Body of pancreas (tissue), 4 donors: ENCODE measurements around the gene SLC35E1. TPM values are rescaled to one million over a fixed set of nuclear protein-coding genes. Genes with fewer than 3 reads are reported as not detected.

ENCODE experiments used
- ATAC-seq: fragments of 150-250 bp; one replicate; pipeline ENCODE4 v1.9.1; 2016
- DNase-seq, 4 donors: peaks; one replicate each; pipeline ENCODE4 v3.0.0-alpha.2; 2019
- H3K27ac ChIP-seq, 4 donors: fragments of 200-600 bp; sonication (generic); 1 replicate in 3 of 4; 2 replicates in 1 of 4; pipeline versions ENCODE4 v1.5.1 to v1.6.1; 2016 to 2019; ENCODE audit warnings: mild to moderate bottlenecking in 1 of 4, mixed read lengths in 1 of 4, moderate library complexity in 1 of 4
- H3K27me3 ChIP-seq, 2 donors: fragments of 200-600 bp; sonication (generic); one replicate each; pipeline ENCODE4 v1.6.0; 2016; ENCODE audit warnings: mild to moderate bottlenecking in 1 of 2
- H3K36me3 ChIP-seq, 2 donors: fragments of 200-600 bp; sonication (generic); replicated peaks in 1 of 2; 2 replicates each; pipeline ENCODE4 v1.5.1; 2016; ENCODE audit warnings: low read depth in 2 of 2; ENCODE audit not compliant: insufficient read depth in 1 of 2
- H3K4me1 ChIP-seq: fragments of 200-600 bp; sonication (generic); one replicate; pipeline ENCODE4 v1.6.0; 2016
- H3K4me3 ChIP-seq, 2 donors: fragments of 200-600 bp; sonication (generic); 1 replicate in 1 of 2; 2 replicates in 1 of 2; pipeline ENCODE4 v1.5.1; 2016 to 2019
- H3K9me3 ChIP-seq, 3 donors: fragments of 200-600 bp; sonication (generic); 1 replicate in 2 of 3; 2 replicates in 1 of 3; pipeline ENCODE4 v1.5.1; 2016
- CTCF ChIP-seq, 7 experiments: fragments of 450-650 bp in 4 of 7; fragments of 200-600 bp in 3 of 7; sonication (generic) in 3 of 7; IDR thresholded peaks; one replicate each; pipeline ENCODE4 v1.5.1; 2016 to 2019; ENCODE audit warnings: antibody characterized with exemption in 7 of 7
- POLR2A ChIP-seq, 3 donors: fragments of 450-650 bp; IDR thresholded peaks; one replicate each; pipeline ENCODE4 v1.6.1; 2016; ENCODE audit warnings: antibody characterized with exemption in 3 of 3, mild to moderate bottlenecking in 2 of 3
- WGBS, 2 donors: methylation state at CpG; one replicate each; pipeline ENCODE4 v1.1.5; 2017; 5-methylcytosine and 5-hydroxymethylcytosine counted together
- intact Hi-C: fragments of 100-400 bp; cut with DNase I; formaldehyde crosslinking; loops from one replicate; pipeline ENCODE4 v1.15.1; 2023
- total RNA-seq, 2 donors: library from RNA; depleted of rRNA; stranded (reverse); fragments of >200 nt; gene quantifications; one replicate each; pipeline ENCODE4 v1.1.0, GENCODE V29; 2016

SLC35E1 gene
- total RNA-seq, 2 donors from 2014 or later = 27.0 to 66.3 TPM

DNA sequence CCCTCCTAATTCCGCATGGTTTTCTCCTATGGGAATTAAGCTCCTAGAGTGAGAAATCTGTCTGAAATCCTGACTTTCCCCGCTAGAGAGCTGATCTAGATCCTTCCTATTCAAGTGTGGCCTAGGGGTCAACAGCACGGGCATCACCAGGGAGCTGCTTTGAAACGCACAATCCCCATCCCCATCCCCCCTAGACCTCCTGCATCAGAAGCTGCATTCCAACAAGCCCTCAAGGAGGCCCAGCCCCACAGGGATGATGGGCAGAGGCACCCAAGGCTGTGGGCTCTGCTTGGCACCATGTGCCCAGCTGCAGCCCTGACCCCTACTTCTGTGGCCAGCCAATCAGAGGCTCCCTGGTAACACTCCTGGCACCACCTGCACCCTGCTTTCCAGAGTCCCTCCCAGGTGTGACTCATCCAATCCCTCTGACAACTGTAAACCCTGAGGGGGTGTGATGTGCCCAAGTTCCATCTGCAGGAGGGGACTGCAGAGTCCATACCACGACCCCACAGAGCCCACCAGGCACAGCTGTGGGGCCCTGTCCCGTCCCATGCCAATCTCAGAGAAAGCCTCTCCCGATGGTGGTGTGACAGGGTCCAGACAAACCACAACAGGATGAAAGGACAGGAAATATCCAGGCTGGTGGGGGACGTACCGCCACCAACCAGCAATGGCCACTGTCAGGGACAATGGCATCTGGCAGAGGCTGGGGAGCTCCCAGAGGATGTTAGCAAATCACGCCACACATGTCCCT, 19.8 kb upstream of the SLC35E1 start:
- TF ChIP-seq POLR2A (IDR thresholded peaks at IDR 0.05) (no peak), CTCF (IDR thresholded peaks at IDR 0.05) (no peak)
- no peak overlapping the region for H3K27ac ChIP-seq
- no peaks in the 10 kb centered on the region for H3K36me3 ChIP-seq
- no peak overlapping the region for H3K4me3 ChIP-seq
- ATAC-seq (no peak), DNase-seq (no peak)
- no peaks in the 10 kb centered on the region for H3K27me3 ChIP-seq
- WGBS, 2 donors = 69 to 82% methylated on average over 9 to 10 of the region's 10 CpGs
- intact Hi-C loops = no loop called here
- no peaks in the 10 kb centered on the region for H3K9me3 ChIP-seq
- H3K4me1 ChIP-seq = peaks cover 39% of the 10 kb centered on the region

- H3K4me1 ChIP-seq = peaks cover 46% of the 10 kb centered on the region
- intact Hi-C loops = no loop called here
- H3K27ac ChIP-seq = no peak overlapping the region
- no peaks in the 10 kb centered on the region for H3K27me3 ChIP-seq
- no peaks in the 10 kb centered on the region for H3K36me3 ChIP-seq
- TF ChIP-seq CTCF (IDR thresholded peaks at IDR 0.05) (no peak), POLR2A (IDR thresholded peaks at IDR 0.05) (no peak)
- no peak overlapping the region for H3K4me3 ChIP-seq
- no peaks in the 10 kb centered on the region for H3K9me3 ChIP-seq
- ATAC-seq (no peak), DNase-seq (no peak)
- WGBS, 2 donors = 85 to 89% methylated on average over 9 of the region's 9 CpGs
These were observed 18.9 kb upstream of the SLC35E1 start for GRCh38 chr19:16590876-16591802.

DNA sequence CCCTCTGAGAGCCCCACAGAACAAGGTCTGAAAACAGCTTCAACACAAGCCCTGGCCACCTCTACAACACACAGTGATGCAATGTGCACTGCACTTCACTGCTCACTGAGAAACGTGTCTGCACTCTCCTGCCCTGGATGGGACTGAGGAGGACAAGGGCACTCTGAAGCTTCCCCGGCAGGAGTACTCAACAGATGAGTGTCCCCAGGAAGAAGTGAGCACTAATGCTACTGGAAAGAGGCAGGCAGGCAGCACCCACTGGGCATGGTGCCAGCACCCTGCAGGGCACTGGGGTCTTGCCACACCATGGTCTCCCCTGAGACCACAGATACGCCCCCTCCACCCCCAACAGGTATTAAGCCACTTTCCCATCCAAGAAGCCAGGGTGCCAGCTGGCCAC, 17.7 kb upstream of the SLC35E1 start:
- H3K4me3 ChIP-seq = no peak overlapping the region
- no peaks in the 10 kb centered on the region for H3K36me3 ChIP-seq
- intact Hi-C loops = no loop called here
- no peak overlapping the region for H3K27ac ChIP-seq
- no peak for DNase-seq
- H3K9me3 ChIP-seq = no peaks in the 10 kb centered on the region
- WGBS, 2 donors = 57 to 80% methylated on average over 3 of the region's 3 CpGs
- ATAC-seq = no peak
- no peaks in the 10 kb centered on the region for H3K27me3 ChIP-seq
- H3K4me1 ChIP-seq = peaks cover 57% of the 10 kb centered on the region
- TF ChIP-seq POLR2A (IDR thresholded peaks at IDR 0.05) = no peak
- no peak for TF ChIP-seq CTCF (IDR thresholded peaks at IDR 0.05)

GRCh38 chr19:16588824-16589577, 16.8 kb upstream of the SLC35E1 start:
- Histone ChIP-seq H3K27ac (peak overlapping the region in 2 of 4 donors; percentile 41 to 65), H3K9me3 (no peaks in the 10 kb centered on the region), H3K4me1 (peaks cover 66% of the 10 kb centered on the region), H3K4me3 (no peak overlapping the region), H3K27me3 (no peaks in the 10 kb centered on the region), H3K36me3 (no peaks in the 10 kb centered on the region)
- no peak for TF ChIP-seq POLR2A (IDR thresholded peaks at IDR 0.05)
- TF ChIP-seq CTCF (IDR thresholded peaks at IDR 0.05) = no peak
- WGBS, 2 donors = 49 to 65% methylated on average over 4 to 11 of the region's 11 CpGs
- no peak for DNase-seq
- intact Hi-C loops = no loop called here
- no peak for ATAC-seq
